ENCODE results near the gene TAF1.
"Not testable (repeated sequence)": the region's sequence is repeated elsewhere in the genome, so short reads cannot be mapped to it uniquely, and the experiment has no call there.

The TAF1 gene

GRCh38 chrX:71439896-71440295 is 73.7 kb downstream of the TAF1 start:
- DNase-seq = no peak

GRCh38 chrX:71440401-71440800 is 74.2 kb downstream of the TAF1 start:
- no peak for DNase-seq

GRCh38 chrX:71441809-71442208 is 75.7 kb downstream of the TAF1 start:
- not testable (repeated sequence) for DNase-seq

- DNase-seq = no peak
These were observed 84.4 kb downstream of the TAF1 start for GRCh38 chrX:71450433-71451106.

- not testable (repeated sequence) for DNase-seq
These were observed 85.4 kb downstream of the TAF1 start for GRCh38 chrX:71451518-71451917.

- no peak for DNase-seq
These were observed 86.9 kb downstream of the TAF1 start for GRCh38 chrX:71453056-71453455.

GRCh38 chrX:71454222-71454621 is 88.1 kb downstream of the TAF1 start:
- DNase-seq = no peak

GRCh38 chrX:71458866-71459265 is 92.7 kb downstream of the TAF1 start:
- DNase-seq = no peak

GRCh38 chrX:71464968-71465367 is 98.8 kb downstream of the TAF1 start:
- DNase-seq = no peak

- DNase-seq = no peak
These were observed 100.9 kb downstream of the TAF1 start for GRCh38 chrX:71466979-71467523.

GRCh38 chrX:71475785-71476540 is 109.8 kb downstream of the TAF1 start:
- DNase-seq = no peak

- DNase-seq = no peak
These were observed 116.2 kb downstream of the TAF1 start for GRCh38 chrX:71482228-71482958.

GRCh38 chrX:71487814-71488213 is 121.7 kb downstream of the TAF1 start:
- no peak for DNase-seq

- DNase-seq = no peak
These were observed 123.4 kb downstream of the TAF1 start for GRCh38 chrX:71489540-71489939.

GRCh38 chrX:71492231-71493065 is 126.3 kb downstream of the TAF1 start:
- DNase-seq = no peak

GRCh38 chrX:71493111-71493613 is 127.0 kb downstream of the TAF1 start:
- no peak for DNase-seq

GRCh38 chrX:71495979-71496378 is 129.8 kb downstream of the TAF1 start:
- DNase-seq = not testable (repeated sequence)

- DNase-seq = no peak
These were observed 130.3 kb downstream of the TAF1 start for GRCh38 chrX:71496476-71496875.

GRCh38 chrX:71502080-71502479 is 135.9 kb downstream of the TAF1 start:
- DNase-seq = not testable (repeated sequence)

- no peak for DNase-seq
These were observed 138.2 kb downstream of the TAF1 start for GRCh38 chrX:71504346-71504745.

- no peak for DNase-seq
These were observed 143.1 kb downstream of the TAF1 start for GRCh38 chrX:71509289-71509688.

GRCh38 chrX:71510161-71510560 is 144.0 kb downstream of the TAF1 start:
- no peak for DNase-seq

Data from NCI-H524 treated with DMSO at 0.1 percent for 48 hours (cell line).